NCI-H2171 (cell line): ENCODE results near the gene CASKIN1.
"Not testable (repeated sequence)": the region's sequence is repeated elsewhere in the genome, so short reads cannot be mapped to it uniquely, and the experiment has no call there.

Experiments
- DNase-seq: peaks from one replicate; lab custom pipeline; 2025; lab: John Stamatoyannopoulos, UW

CASKIN1 gene

GRCh38 chr16:2135071-2135470, 61.3 kb downstream of the CASKIN1 start:
- DNase-seq, result not testable (repeated sequence)

- DNase-seq, result not testable (repeated sequence)
Observed at GRCh38 chr16:2133797-2134196, 62.6 kb downstream of the CASKIN1 start.

- not testable (repeated sequence) for DNase-seq
Observed at GRCh38 chr16:2129890-2130447, 66.4 kb downstream of the CASKIN1 start.

- not testable (repeated sequence) for DNase-seq
Observed at GRCh38 chr16:2129251-2129650, 67.2 kb downstream of the CASKIN1 start.

- DNase-seq, result not testable (repeated sequence)
Observed at GRCh38 chr16:2127630-2128280, 68.7 kb downstream of the CASKIN1 start.
